Sigmoid colon (tissue), 3 donors: ENCODE data around the gene HRH4.

Experiments
- CTCF ChIP-seq, 4 experiments: fragments of 450-650 bp in 3 of 4; fragments of 200-600 bp in 1 of 4; IDR thresholded peaks; one replicate each; pipeline ENCODE4 v1.5.1; 2016 to 2019; ENCODE audit warnings: antibody characterized with exemption in 4 of 4, mild to moderate bottlenecking in 3 of 4, moderate library complexity in 2 of 4
- POLR2A ChIP-seq, 2 donors: fragments of 450-650 bp; IDR thresholded peaks; one replicate each; pipeline ENCODE4 v1.6.1; 2016; ENCODE audit warnings: antibody characterized with exemption in 2 of 2, mild to moderate bottlenecking in 2 of 2, moderate library complexity in 2 of 2

GRCh38 chr18:24460388-24460787, at the start of gene HRH4:
- no peak for TF ChIP-seq CTCF (IDR thresholded peaks at IDR 0.05)
- TF ChIP-seq POLR2A (IDR thresholded peaks at IDR 0.05), result no peak
